WTC11 (cell line): ENCODE measurements around the gene ARID3B. TPM values are rescaled to one million over a fixed set of nuclear protein-coding genes. Genes with fewer than 3 reads are reported as not detected.

Experiments used
- CREB1 ChIP-seq: sonication (generic); formaldehyde crosslinking; IDR thresholded peaks from 2 replicates; pipeline ENCODE4 v1.8.0; 2023; ENCODE audit warnings: mild to moderate bottlenecking, missing genetic modification reagents
- FOXJ3 ChIP-seq: sonication (generic); formaldehyde crosslinking; IDR thresholded peaks from 2 replicates; pipeline ENCODE4 v1.9.0; 2021; ENCODE audit warnings: missing genetic modification reagents, mild to moderate bottlenecking, borderline replicate concordance
- FOXK1 ChIP-seq: sonication (generic); formaldehyde crosslinking; IDR thresholded peaks from 2 replicates; pipeline ENCODE4 v1.8.0; 2022; ENCODE audit warnings: mild to moderate bottlenecking, moderate library complexity, missing genetic modification reagents
- GTF2I ChIP-seq: fragments of 250-450 bp; sonication (Bioruptor Pico); conservative IDR thresholded peaks from 2 replicates; pipeline ENCODE4 v1.4.0; 2021; ENCODE audit warnings: mild to moderate bottlenecking
- IRF2 ChIP-seq: sonication (generic); formaldehyde crosslinking; IDR thresholded peaks from 2 replicates; pipeline ENCODE4 v1.8.0; 2022; ENCODE audit warnings: low read depth, missing genetic modification reagents, borderline replicate concordance
- MAX ChIP-seq: sonication (generic); formaldehyde crosslinking; IDR thresholded peaks from 2 replicates; pipeline ENCODE4 v1.8.0; 2022; ENCODE audit warnings: mild to moderate bottlenecking, missing genetic modification reagents
- MXD4 ChIP-seq: fragments of 250-450 bp; sonication (Bioruptor Pico); IDR thresholded peaks from 2 replicates; pipeline ENCODE4 v1.8.0; 2021; ENCODE audit warnings: mild to moderate bottlenecking, moderate library complexity, borderline replicate concordance
- NR2C2 ChIP-seq: sonication (generic); formaldehyde crosslinking; IDR thresholded peaks from 2 replicates; pipeline ENCODE4 v1.8.0; 2022; ENCODE audit warnings: mild to moderate bottlenecking, missing genetic modification reagents
- OVOL2 ChIP-seq: fragments of 250-450 bp; sonication (Bioruptor Pico); IDR thresholded peaks from 2 replicates; pipeline ENCODE4 v1.9.0; 2021; ENCODE audit warnings: mild to moderate bottlenecking, borderline replicate concordance
- RELA ChIP-seq: sonication (generic); formaldehyde crosslinking; IDR thresholded peaks from 2 replicates; pipeline ENCODE4 v1.8.1; 2022; ENCODE audit warnings: missing genetic modification reagents, mild to moderate bottlenecking, borderline replicate concordance
- SMAD4 ChIP-seq: sonication (generic); formaldehyde crosslinking; IDR thresholded peaks from 2 replicates; pipeline ENCODE4 v1.8.0; 2022; ENCODE audit warnings: mild to moderate bottlenecking, missing genetic modification reagents
- STAT6 ChIP-seq: sonication (generic); formaldehyde crosslinking; conservative IDR thresholded peaks from 2 replicates; pipeline ENCODE4 v1.8.1; 2023; ENCODE audit warnings: mild to moderate bottlenecking, low read depth, missing genetic modification reagents, moderate library complexity
- TEAD4 ChIP-seq: sonication (generic); formaldehyde crosslinking; IDR thresholded peaks from 2 replicates; pipeline ENCODE4 v1.8.0; 2022; ENCODE audit warnings: mild to moderate bottlenecking, missing genetic modification reagents
- TP53 ChIP-seq: sonication (generic); formaldehyde crosslinking; IDR thresholded peaks from 2 replicates; pipeline ENCODE4 v1.8.1; 2023; ENCODE audit warnings: mild to moderate bottlenecking, missing genetic modification reagents
- ZBTB43 ChIP-seq: sonication (generic); formaldehyde crosslinking; IDR thresholded peaks from 2 replicates; pipeline ENCODE4 v1.8.1; 2023; ENCODE audit warnings: mild to moderate bottlenecking, missing genetic modification reagents
- ZNF121 ChIP-seq: sonication (generic); formaldehyde crosslinking; IDR thresholded peaks from 2 replicates; pipeline ENCODE4 v1.8.0; 2023; ENCODE audit warnings: missing genetic modification reagents
- ZNF138 ChIP-seq: sonication (generic); formaldehyde crosslinking; conservative IDR thresholded peaks from 2 replicates; pipeline ENCODE4 v1.8.1; 2022; ENCODE audit warnings: mild to moderate bottlenecking, moderate library complexity, missing genetic modification reagents
- ZNF219 ChIP-seq: sonication (generic); formaldehyde crosslinking; IDR thresholded peaks from 2 replicates; pipeline ENCODE4 v1.8.0; 2023; ENCODE audit warnings: missing genetic modification reagents, mild to moderate bottlenecking, borderline replicate concordance
- ZNF281 ChIP-seq: sonication (generic); formaldehyde crosslinking; IDR thresholded peaks from 2 replicates; pipeline ENCODE4 v1.8.0; 2023; ENCODE audit warnings: mild to moderate bottlenecking, missing genetic modification reagents
- ZNF512 ChIP-seq: sonication (generic); formaldehyde crosslinking; IDR thresholded peaks from 2 replicates; pipeline ENCODE4 v1.8.1; 2022; ENCODE audit warnings: missing genetic modification reagents, borderline replicate concordance
- ZNF532 ChIP-seq: fragments of 250-450 bp; sonication (Bioruptor Pico); IDR thresholded peaks from 2 replicates; pipeline ENCODE4 v1.9.0; 2021; ENCODE audit warnings: mild to moderate bottlenecking, borderline replicate concordance
- total RNA-seq: library from RNA; stranded (reverse); gene quantifications from 3 replicates; pipeline ENCODE4 v1.2.3, GENCODE V29; 2021
- TF ChIP-seq, protein P1 (sequence below): sonication (generic); formaldehyde crosslinking; conservative IDR thresholded peaks from 2 replicates; pipeline ENCODE4 v1.8.1; 2022; ENCODE audit warnings: mild to moderate bottlenecking, missing genetic modification reagents
- TF ChIP-seq, protein P2 (sequence below): sonication (generic); formaldehyde crosslinking; IDR thresholded peaks from 2 replicates; pipeline ENCODE4 v1.8.0; 2022; ENCODE audit warnings: mild to moderate bottlenecking, missing genetic modification reagents

The ARID3B gene
- total RNA-seq, 1 experiment from 2014 or later, result 133 TPM

DNA sequence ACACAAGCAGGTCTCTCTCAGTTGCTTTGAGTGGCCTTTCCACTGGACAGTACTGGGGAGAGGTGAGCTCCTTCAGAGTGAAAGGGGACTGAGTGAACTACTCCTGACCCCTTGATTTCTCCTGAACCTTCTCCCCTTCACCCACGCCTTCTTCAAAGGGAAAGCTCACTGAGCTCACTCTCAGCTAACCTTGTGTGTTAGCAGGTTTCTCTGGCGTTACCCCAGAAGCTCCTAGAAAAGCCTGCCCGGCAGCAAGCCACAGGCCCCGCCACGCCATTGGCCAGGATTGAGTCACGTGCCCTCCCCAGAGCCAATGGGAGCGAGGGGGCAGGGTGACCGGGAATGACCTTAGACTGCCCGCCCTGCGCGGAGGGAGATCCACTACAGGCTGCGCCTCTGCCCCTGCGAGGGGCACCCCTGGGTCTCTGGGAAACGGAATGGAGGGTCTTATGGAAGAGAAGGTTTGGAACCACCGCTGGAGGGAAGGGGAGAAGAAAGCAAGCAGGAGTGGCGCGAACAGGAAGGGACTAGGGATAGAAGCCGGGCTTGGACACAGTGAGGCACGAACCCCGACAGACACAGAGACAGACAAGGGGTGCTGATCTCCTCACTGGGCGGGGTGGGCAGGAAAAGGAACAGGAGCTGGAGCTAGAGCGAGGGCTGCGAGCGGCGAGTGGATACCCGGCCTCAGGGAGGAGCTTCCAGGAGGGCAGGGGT, 57.3 kb downstream of the ARID3B start (continued):
- TF ChIP-seq, protein P1, sequence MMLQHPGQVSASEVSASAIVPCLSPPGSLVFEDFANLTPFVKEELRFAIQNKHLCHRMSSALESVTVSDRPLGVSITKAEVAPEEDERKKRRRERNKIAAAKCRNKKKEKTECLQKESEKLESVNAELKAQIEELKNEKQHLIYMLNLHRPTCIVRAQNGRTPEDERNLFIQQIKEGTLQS, result no peak
- peak; percentile 52 for TF ChIP-seq MAX
- TF ChIP-seq ZNF512, result no peak
- TF ChIP-seq TP53 (CRISPR knock-in tag), result no peak
- TF ChIP-seq NR2C2 (CRISPR knock-in tag), result no peak
- no peak for TF ChIP-seq ZNF138 (CRISPR knock-in tag)
- no peak for TF ChIP-seq FOXJ3 (CRISPR knock-in tag)
- TF ChIP-seq FOXK1 (CRISPR knock-in tag), result peak; percentile 62; the same call in 1 of the 2 replicates
- TF ChIP-seq CREB1, result no peak
- no peak for TF ChIP-seq GTF2I (CRISPR knock-in tag)
- TF ChIP-seq SMAD4, result no peak
- no peak for TF ChIP-seq STAT6 (CRISPR knock-in tag)
- TF ChIP-seq, protein P2, sequence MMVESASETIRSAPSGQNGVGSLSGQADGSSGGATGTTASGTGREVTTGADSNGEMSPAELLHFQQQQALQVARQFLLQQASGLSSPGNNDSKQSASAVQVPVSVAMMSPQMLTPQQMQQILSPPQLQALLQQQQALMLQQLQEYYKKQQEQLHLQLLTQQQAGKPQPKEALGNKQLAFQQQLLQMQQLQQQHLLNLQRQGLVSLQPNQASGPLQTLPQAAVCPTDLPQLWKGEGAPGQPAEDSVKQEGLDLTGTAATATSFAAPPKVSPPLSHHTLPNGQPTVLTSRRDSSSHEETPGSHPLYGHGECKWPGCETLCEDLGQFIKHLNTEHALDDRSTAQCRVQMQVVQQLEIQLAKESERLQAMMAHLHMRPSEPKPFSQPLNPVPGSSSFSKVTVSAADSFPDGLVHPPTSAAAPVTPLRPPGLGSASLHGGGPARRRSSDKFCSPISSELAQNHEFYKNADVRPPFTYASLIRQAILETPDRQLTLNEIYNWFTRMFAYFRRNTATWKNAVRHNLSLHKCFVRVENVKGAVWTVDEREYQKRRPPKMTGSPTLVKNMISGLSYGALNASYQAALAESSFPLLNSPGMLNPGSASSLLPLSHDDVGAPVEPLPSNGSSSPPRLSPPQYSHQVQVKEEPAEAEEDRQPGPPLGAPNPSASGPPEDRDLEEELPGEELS (CRISPR knock-in tag), result peak; percentile 42; the same call in 1 of the 2 replicates
- TF ChIP-seq ZNF121 (CRISPR knock-in tag), result no peak
- no peak for TF ChIP-seq MXD4 (CRISPR knock-in tag)
- no peak for TF ChIP-seq ZBTB43 (CRISPR knock-in tag)
- TF ChIP-seq TEAD4 (CRISPR knock-in tag), result no peak
- TF ChIP-seq ZNF532 (CRISPR knock-in tag), result no peak
- no peak for TF ChIP-seq IRF2 (CRISPR knock-in tag)
- TF ChIP-seq ZNF281 (CRISPR knock-in tag), result no peak
- TF ChIP-seq OVOL2, result no peak
- no peak for TF ChIP-seq RELA (CRISPR knock-in tag)
- no peak for TF ChIP-seq ZNF219 (CRISPR knock-in tag)
